HG03575 (cell line): ENCODE measurements around the gene DHRS4.
A peak's percentile ranks its signal among the peaks of the same experiment; 100 is the strongest.

ENCODE experiments used
- ATAC-seq: cut with Tn5 transposase; IDR thresholded peaks from one replicate; pipeline ENCODE4 v1.9.1; 2021; ENCODE audit not compliant: unreplicated experiment, insufficient number of reproducible peaks, low FRiP score; ENCODE audit errors: extremely low read depth

DHRS4 gene

GRCh38 chr14:23953464-23954278, at the start of gene DHRS4:
Gene DHRS4 (plus strand): TSS chr14:23953770. CDS start chr14:23953789, 19 bp downstream.
- ATAC-seq = peak; percentile 57

- no peak for ATAC-seq
These were observed 43.3 kb upstream of the DHRS4 start for GRCh38 chr14:23910101-23910875.

- ATAC-seq = no peak
These were observed 42.7 kb upstream of the DHRS4 start for GRCh38 chr14:23910876-23911210.

- no peak for ATAC-seq
These were observed 38.0 kb upstream of the DHRS4 start for GRCh38 chr14:23915559-23915958.

- no peak for ATAC-seq
These were observed 37.6 kb upstream of the DHRS4 start for GRCh38 chr14:23916004-23916403.

GRCh38 chr14:23916446-23916845, 37.1 kb upstream of the DHRS4 start:
- ATAC-seq = no peak

- ATAC-seq = no peak
These were observed 31.0 kb upstream of the DHRS4 start for GRCh38 chr14:23922545-23922944.

- ATAC-seq = no peak
These were observed 28.0 kb upstream of the DHRS4 start for GRCh38 chr14:23925523-23926075.

- no peak for ATAC-seq
These were observed 27.0 kb upstream of the DHRS4 start for GRCh38 chr14:23926543-23926942.

- ATAC-seq = no peak
These were observed 24.4 kb upstream of the DHRS4 start for GRCh38 chr14:23929136-23929535.

GRCh38 chr14:23929822-23930294, 23.7 kb upstream of the DHRS4 start:
- no peak for ATAC-seq

GRCh38 chr14:23930742-23931141, 22.8 kb upstream of the DHRS4 start:
- no peak for ATAC-seq

GRCh38 chr14:23931721-23932289, 21.8 kb upstream of the DHRS4 start:
- ATAC-seq = no peak

GRCh38 chr14:23932639-23933038, 20.9 kb upstream of the DHRS4 start:
- ATAC-seq = no peak

GRCh38 chr14:23933108-23933741, 20.3 kb upstream of the DHRS4 start:
- ATAC-seq = no peak

- no peak for ATAC-seq
These were observed 19.8 kb upstream of the DHRS4 start for GRCh38 chr14:23933742-23934128.

GRCh38 chr14:23935158-23935557, 18.4 kb upstream of the DHRS4 start:
- no peak for ATAC-seq

- no peak for ATAC-seq
These were observed 17.3 kb upstream of the DHRS4 start for GRCh38 chr14:23936084-23936829.

GRCh38 chr14:23937203-23937602, 16.4 kb upstream of the DHRS4 start:
- ATAC-seq = no peak
